ENCODE measurements around the gene DDX11.
"Not testable (repeated sequence)": the region's sequence is repeated elsewhere in the genome, so short reads cannot be mapped to it uniquely, and the experiment has no call there.

DDX11 gene

DNA sequence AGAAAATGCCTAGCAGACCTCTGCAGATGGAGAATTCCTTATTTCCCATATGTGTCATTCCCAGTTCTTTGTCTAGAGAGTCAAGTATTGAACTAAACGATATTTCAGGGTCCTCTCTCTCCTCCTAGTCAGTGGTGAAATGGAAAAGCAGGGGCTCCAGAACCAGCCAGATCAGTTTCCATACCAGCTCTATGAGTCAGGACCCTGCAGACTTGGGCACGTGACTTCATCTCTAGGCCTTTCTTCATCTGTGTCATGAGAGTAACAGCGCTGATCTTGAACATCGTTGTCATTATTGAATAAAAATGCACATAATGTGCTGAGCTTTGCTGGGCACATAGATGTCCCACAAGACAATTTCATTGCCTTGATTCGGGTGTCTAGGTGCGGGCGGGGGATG lies 23.1 kb upstream of the DDX11 start:
- not testable (repeated sequence) for H3K4me3 Mint-ChIP-seq; H3K9me3 Mint-ChIP-seq; H3K27ac Mint-ChIP-seq; H3K27me3 Mint-ChIP-seq (ENCODE audit: low read depth); H3K36me3 Mint-ChIP-seq (ENCODE audit: low read depth)
- peaks cover 17% of the 10 kb centered on the region for H3K4me1 Mint-ChIP-seq (ENCODE audit: low read depth)

GRCh38 chr12:31051692-31052091 lies 22.0 kb upstream of the DDX11 start:
- H3K9me3 Mint-ChIP-seq; H3K4me3 Mint-ChIP-seq; H3K27me3 Mint-ChIP-seq (ENCODE audit: low read depth); H3K36me3 Mint-ChIP-seq (ENCODE audit: low read depth): not testable (repeated sequence)
- H3K4me1 Mint-ChIP-seq (ENCODE audit: low read depth), result peaks cover 17% of the 10 kb centered on the region
- peak overlapping the region; percentile 59 for H3K27ac Mint-ChIP-seq

GRCh38 chr12:31052121-31052520 lies 21.5 kb upstream of the DDX11 start:
- H3K36me3 Mint-ChIP-seq (ENCODE audit: low read depth); H3K9me3 Mint-ChIP-seq; H3K27me3 Mint-ChIP-seq (ENCODE audit: low read depth); H3K4me3 Mint-ChIP-seq: not testable (repeated sequence)
- H3K4me1 Mint-ChIP-seq (ENCODE audit: low read depth), result peaks cover 17% of the 10 kb centered on the region
- peak overlapping the region; percentile 59 for H3K27ac Mint-ChIP-seq

DNA sequence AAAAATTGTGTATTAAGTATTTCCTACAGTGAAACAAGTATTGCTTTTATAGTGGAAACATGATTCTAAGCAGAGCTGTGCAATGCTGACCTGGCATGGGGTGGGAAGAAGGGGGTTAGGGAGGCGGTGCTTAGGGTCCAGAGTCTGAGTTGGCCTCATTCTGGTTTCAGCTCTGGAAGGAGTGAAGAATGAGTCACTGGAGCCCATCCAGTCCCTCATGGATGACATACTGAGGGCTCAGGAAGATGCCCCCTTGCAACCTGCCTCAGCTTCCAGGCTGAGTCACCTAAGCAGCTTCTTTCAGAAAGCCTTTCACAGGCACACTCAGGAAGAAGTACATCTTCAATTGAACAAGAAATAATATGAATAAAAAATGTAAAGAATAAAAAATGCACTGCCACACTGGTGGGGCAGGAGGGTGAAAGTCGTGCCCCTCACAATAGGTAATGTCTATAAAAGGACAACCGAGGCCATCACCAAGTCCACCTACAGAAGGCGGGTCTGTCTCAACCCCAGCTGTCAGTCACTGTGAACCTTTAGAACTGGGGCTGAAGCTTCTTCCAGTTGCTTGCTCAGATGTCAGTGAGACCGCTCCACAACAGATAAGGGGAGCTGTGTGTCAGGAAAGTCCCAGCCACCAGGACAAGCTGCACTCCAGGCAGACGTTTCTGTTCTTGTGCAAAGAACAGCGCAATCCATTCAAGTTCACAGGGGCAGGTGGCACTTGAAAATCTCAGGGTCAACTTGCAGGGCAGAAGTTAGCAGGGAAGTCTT lies 20.8 kb upstream of the DDX11 start:
- not testable (repeated sequence) for H3K27ac Mint-ChIP-seq; H3K9me3 Mint-ChIP-seq; H3K36me3 Mint-ChIP-seq (ENCODE audit: low read depth); H3K27me3 Mint-ChIP-seq (ENCODE audit: low read depth); H3K4me3 Mint-ChIP-seq
- peaks cover 17% of the 10 kb centered on the region for H3K4me1 Mint-ChIP-seq (ENCODE audit: low read depth)

GRCh38 chr12:31053944-31054343 lies 19.7 kb upstream of the DDX11 start:
- not testable (repeated sequence) for H3K36me3 Mint-ChIP-seq (ENCODE audit: low read depth); H3K9me3 Mint-ChIP-seq; H3K27me3 Mint-ChIP-seq (ENCODE audit: low read depth); H3K4me3 Mint-ChIP-seq; H3K27ac Mint-ChIP-seq
- H3K4me1 Mint-ChIP-seq (ENCODE audit: low read depth), result peaks cover 17% of the 10 kb centered on the region

DNA sequence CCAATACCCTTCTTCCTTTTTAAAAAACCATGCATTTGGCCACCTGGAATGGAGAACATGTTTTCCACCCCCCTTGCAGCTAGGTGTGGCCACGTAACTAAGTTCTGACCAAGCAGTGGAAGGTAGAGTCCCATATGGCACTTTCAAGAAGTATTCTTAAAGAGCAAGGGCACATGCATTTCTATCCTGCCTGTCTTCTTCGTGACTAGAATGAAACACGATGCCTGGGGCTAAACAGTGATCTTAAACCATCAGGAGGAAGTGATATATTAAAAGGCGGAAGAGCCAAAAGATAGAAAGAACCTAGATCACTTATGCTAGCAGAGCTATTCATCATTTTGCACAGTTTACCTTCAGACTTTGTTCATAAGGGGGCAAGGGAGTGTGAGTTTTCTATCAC lies 16.0 kb upstream of the DDX11 start:
- Mint-ChIP-seq H3K4me1 (ENCODE audit: low read depth) (peaks cover 1% of the 10 kb centered on the region), H3K27ac (no peak overlapping the region), H3K36me3 (ENCODE audit: low read depth) (no peaks in the 10 kb centered on the region), H3K9me3 (no peaks in the 10 kb centered on the region), H3K27me3 (ENCODE audit: low read depth) (peaks cover 3% of the 10 kb centered on the region), H3K4me3 (no peak overlapping the region)

DNA sequence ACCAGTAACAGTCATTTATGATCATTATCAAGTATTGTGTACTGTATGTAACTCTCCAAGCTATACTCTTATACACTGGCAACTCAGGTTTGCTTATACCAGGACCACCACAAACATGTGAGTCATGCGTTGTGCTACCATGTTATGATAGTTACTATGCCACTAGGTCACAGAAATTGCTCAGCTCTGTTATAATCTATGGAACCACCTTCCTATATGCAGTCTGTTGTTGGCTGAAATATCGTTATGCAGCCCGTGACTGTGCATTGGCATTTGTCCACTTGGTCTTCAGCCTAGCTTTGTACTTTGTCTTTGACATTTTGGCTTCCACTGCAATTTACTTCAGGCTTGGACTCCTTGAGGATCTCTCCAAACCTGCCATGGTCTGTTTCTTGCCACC lies 7.5 kb upstream of the DDX11 start:
- not testable (repeated sequence) for H3K27ac Mint-ChIP-seq; H3K9me3 Mint-ChIP-seq; H3K4me3 Mint-ChIP-seq; H3K36me3 Mint-ChIP-seq (ENCODE audit: low read depth); H3K4me1 Mint-ChIP-seq (ENCODE audit: low read depth); H3K27me3 Mint-ChIP-seq (ENCODE audit: low read depth)

DNA sequence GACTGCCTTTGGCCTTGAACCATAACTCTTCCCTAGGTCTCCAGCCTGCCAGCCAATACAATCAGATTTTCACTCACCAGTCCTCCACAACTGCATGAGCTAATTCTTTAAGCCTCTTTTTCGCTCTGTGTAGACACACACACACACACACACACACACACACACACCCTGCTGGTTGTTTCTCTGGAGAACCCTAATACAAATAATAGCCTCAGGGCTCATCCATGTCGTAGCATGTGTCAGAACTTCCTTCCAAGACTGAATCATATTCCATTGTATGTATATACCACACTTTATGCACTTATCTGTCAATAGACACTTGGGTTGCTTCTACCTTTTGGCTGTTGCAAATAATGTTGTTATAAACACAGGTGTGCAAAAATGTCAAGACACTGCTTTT lies 6.0 kb upstream of the DDX11 start:
- not testable (repeated sequence) for H3K27ac Mint-ChIP-seq; H3K4me1 Mint-ChIP-seq (ENCODE audit: low read depth); H3K4me3 Mint-ChIP-seq; H3K36me3 Mint-ChIP-seq (ENCODE audit: low read depth); H3K27me3 Mint-ChIP-seq (ENCODE audit: low read depth); H3K9me3 Mint-ChIP-seq

GRCh38 chr12:31070971-31071740 lies 2.5 kb upstream of the DDX11 start:
- not testable (repeated sequence) for H3K4me3 Mint-ChIP-seq; H3K9me3 Mint-ChIP-seq; H3K27ac Mint-ChIP-seq; H3K27me3 Mint-ChIP-seq (ENCODE audit: low read depth); H3K36me3 Mint-ChIP-seq (ENCODE audit: low read depth)
- peaks cover 24% of the 10 kb centered on the region for H3K4me1 Mint-ChIP-seq (ENCODE audit: low read depth)

DNA sequence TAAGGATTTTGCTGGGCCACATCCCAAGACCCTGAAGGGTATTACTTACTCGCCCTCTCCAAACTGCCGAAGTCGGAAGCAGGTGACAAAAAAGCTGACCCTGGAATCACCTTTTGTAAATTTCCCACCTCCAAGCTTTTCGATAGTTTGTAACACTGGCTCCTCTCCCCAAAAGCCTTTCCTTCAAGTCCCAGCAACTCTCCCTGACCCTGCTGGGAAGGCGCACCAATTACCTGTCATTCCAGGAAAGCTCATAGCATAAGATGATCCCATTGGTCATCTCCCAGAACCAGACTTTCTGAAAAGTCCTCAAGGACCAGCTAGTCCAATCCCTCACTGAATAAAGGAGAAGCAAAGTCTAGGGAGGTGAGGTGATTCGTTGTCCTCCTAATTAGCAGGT lies 698 bp upstream of the DDX11 start:
- H3K27me3 Mint-ChIP-seq (ENCODE audit: low read depth); H3K9me3 Mint-ChIP-seq; H3K36me3 Mint-ChIP-seq (ENCODE audit: low read depth): not testable (repeated sequence)
- H3K4me1 Mint-ChIP-seq (ENCODE audit: low read depth), result peaks cover 26% of the 10 kb centered on the region
- H3K27ac Mint-ChIP-seq, result peak overlapping the region; percentile 57
- peak overlapping the region; percentile 95 for H3K4me3 Mint-ChIP-seq

- peak overlapping the region; percentile 95 for H3K4me3 Mint-ChIP-seq
These were observed 744 bp downstream of the DDX11 start for GRCh38 chr12:31074333-31074874.

GRCh38 chr12:31076150-31076549 lies 2.5 kb downstream of the DDX11 start:
- peaks cover 14% of the 10 kb centered on the region for H3K36me3 Mint-ChIP-seq (ENCODE audit: low read depth)

More at GRCh38 chr12:31074333-31074874, 744 bp downstream of the DDX11 start:
- not testable (repeated sequence) for H3K36me3 Mint-ChIP-seq (ENCODE audit: low read depth); H3K9me3 Mint-ChIP-seq; H3K27me3 Mint-ChIP-seq (ENCODE audit: low read depth)
- peak overlapping the region; percentile 92 for H3K27ac Mint-ChIP-seq
- H3K4me1 Mint-ChIP-seq (ENCODE audit: low read depth), result peaks cover 26% of the 10 kb centered on the region

DNA sequence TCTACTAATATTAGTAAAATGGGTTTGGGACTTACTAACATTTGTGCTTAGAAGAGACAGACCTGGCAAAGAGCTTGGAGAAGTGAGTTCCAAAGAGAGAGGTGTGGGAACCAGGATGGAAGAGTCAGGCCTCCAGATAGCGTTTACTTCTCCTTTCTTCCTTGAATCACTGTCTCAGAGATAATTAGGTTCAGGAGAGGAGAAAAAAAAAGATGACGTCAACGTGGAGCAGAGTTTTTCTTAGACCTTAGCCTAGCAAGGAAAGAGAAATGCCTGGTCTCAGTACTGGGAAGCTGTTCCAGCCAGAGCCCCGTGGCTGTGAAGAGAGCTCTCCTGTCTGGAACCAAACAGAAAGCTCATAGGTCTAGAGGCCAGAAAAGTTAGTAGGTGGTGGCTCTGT lies 3.4 kb downstream of the DDX11 start:
- Mint-ChIP-seq H3K36me3 (ENCODE audit: low read depth) (peaks cover 15% of the 10 kb centered on the region), H3K4me1 (ENCODE audit: low read depth) (peaks cover 34% of the 10 kb centered on the region)
- not testable (repeated sequence) for H3K4me3 Mint-ChIP-seq; H3K9me3 Mint-ChIP-seq; H3K27ac Mint-ChIP-seq; H3K27me3 Mint-ChIP-seq (ENCODE audit: low read depth)

More at GRCh38 chr12:31076150-31076549, 2.5 kb downstream of the DDX11 start:
- H3K4me3 Mint-ChIP-seq; H3K9me3 Mint-ChIP-seq; H3K27me3 Mint-ChIP-seq (ENCODE audit: low read depth); H3K27ac Mint-ChIP-seq: not testable (repeated sequence)
- peaks cover 35% of the 10 kb centered on the region for H3K4me1 Mint-ChIP-seq (ENCODE audit: low read depth)

DNA sequence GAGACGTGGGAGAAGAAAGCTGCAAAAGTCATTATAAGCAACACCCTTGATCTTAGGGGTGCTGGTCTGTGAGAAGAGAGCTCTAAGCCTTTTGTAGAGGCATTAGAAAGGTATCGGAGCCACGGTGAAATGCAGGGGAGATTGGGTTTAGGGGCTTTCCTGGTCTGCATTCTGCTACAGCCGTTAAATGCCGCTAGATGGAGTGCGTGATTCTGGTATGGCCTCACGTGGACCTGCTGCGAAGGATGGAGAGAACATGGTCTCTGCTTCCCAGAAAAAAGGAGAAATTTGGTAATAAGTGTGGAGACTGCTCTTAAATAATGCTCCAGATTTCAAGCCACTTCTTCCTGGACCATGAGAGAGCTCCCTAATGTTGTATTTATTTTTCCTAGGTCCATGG lies 4.3 kb downstream of the DDX11 start:
- Mint-ChIP-seq H3K4me1 (ENCODE audit: low read depth) (peaks cover 26% of the 10 kb centered on the region), H3K36me3 (ENCODE audit: low read depth) (peaks cover 15% of the 10 kb centered on the region)
- H3K27ac Mint-ChIP-seq, result not testable (repeated sequence)

DNA sequence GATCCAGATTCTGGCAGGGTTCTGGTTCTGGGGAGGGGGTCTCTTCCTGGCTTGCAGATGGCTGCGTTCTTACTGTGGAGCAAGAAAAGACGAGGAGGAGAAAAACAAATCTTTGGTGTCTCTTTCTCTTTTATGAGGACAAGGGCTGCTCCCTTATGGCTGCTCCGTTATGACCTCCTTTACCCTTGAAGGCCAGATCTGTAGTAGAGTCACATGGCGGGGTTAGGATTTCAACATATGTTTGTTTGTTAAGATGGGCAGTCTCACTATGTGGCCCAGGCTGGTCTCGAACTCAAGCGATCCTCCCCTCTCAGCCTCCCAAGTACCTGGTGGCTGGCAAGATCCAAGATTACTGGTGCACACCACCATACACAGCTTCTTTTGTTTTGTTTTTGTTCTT lies 5.8 kb downstream of the DDX11 start:
- Mint-ChIP-seq H3K36me3 (ENCODE audit: low read depth) (peaks cover 15% of the 10 kb centered on the region), H3K4me1 (ENCODE audit: low read depth) (peaks cover 19% of the 10 kb centered on the region)
- not testable (repeated sequence) for H3K27me3 Mint-ChIP-seq (ENCODE audit: low read depth); H3K9me3 Mint-ChIP-seq; H3K27ac Mint-ChIP-seq; H3K4me3 Mint-ChIP-seq

More for the DNA sequence above, 4.3 kb downstream of the DDX11 start:
- H3K27me3 Mint-ChIP-seq (ENCODE audit: low read depth); H3K4me3 Mint-ChIP-seq; H3K9me3 Mint-ChIP-seq: not testable (repeated sequence)
